Esophagus muscularis mucosa (tissue), 4 donors: ENCODE data around the gene ADCY9. TPM values are rescaled to one million over a fixed set of nuclear protein-coding genes. Genes with fewer than 3 reads are reported as not detected.
A peak's percentile ranks its signal among the peaks of the same experiment; 100 is the strongest.

ENCODE experiments used
- DNase-seq: peaks from one replicate; pipeline ENCODE4 v3.0.0-alpha.2; 2017; ENCODE audit errors: extremely low spot score
- H3K27ac ChIP-seq, 4 donors: fragments of 200-600 bp; sonication (generic); replicated peaks in 1 of 4; 1 replicate in 3 of 4; 2 replicates in 1 of 4; pipeline ENCODE4 v1.5.1; 2016 to 2019; ENCODE audit warnings: mild to moderate bottlenecking in 1 of 4
- H3K27me3 ChIP-seq, 4 donors: fragments of 200-600 bp; sonication (generic); one replicate each; pipeline versions ENCODE4 v1.5.1 to v1.6.0; 2016 to 2019
- H3K36me3 ChIP-seq, 4 donors: fragments of 200-600 bp; sonication (generic); one replicate each; pipeline ENCODE4 v1.5.1; 2016 to 2019
- H3K4me1 ChIP-seq, 4 donors: fragments of 200-600 bp; sonication (generic); one replicate each; pipeline ENCODE4 v1.5.1; 2016 to 2019
- H3K4me3 ChIP-seq, 4 donors: fragments of 200-600 bp; sonication (generic); 1 replicate in 2 of 4; 2 replicates in 2 of 4; pipeline ENCODE4 v1.5.1; 2016 to 2019; ENCODE audit warnings: mild to moderate bottlenecking in 4 of 4, moderate library complexity in 1 of 4
- H3K9me3 ChIP-seq, 4 donors: fragments of 200-600 bp; sonication (generic); 1 replicate in 3 of 4; 2 replicates in 1 of 4; pipeline ENCODE4 v1.5.1; 2016 to 2019
- CTCF ChIP-seq, 3 experiments: fragments of 200-600 bp in 2 of 3; fragments of 450-650 bp in 1 of 3; sonication (generic) in 2 of 3; IDR thresholded peaks; one replicate each; pipeline ENCODE4 v1.5.1; 2017 to 2019; ENCODE audit warnings: antibody characterized with exemption in 3 of 3, mild to moderate bottlenecking in 2 of 3, moderate library complexity in 1 of 3
- EP300 ChIP-seq: sonication (generic); formaldehyde crosslinking; IDR thresholded peaks from one replicate; pipeline ENCODE4 v1.6.1; 2017; ENCODE audit warnings: antibody characterized with exemption
- POLR2A ChIP-seq: fragments of 450-650 bp; IDR thresholded peaks from one replicate; pipeline ENCODE4 v1.6.1; 2017; ENCODE audit warnings: antibody characterized with exemption, moderate library complexity, mild to moderate bottlenecking, low read depth
- POLR2AphosphoS5 ChIP-seq, 2 donors: sonication (generic); formaldehyde crosslinking; IDR thresholded peaks; one replicate each; pipeline ENCODE4 v1.6.1; 2017; ENCODE audit warnings: antibody characterized with exemption in 2 of 2
- WGBS: methylation state at CpG from one replicate; pipeline ENCODE4 v1.1.5; 2018; 5-methylcytosine and 5-hydroxymethylcytosine counted together
- intact Hi-C: fragments of 100-400 bp; cut with DNase I; formaldehyde crosslinking; loops from one replicate; pipeline ENCODE4 v1.15.1; 2023
- total RNA-seq, 4 donors: library from RNA; depleted of rRNA; stranded (reverse); fragments of >200 nt; gene quantifications; one replicate each; pipeline versions ENCODE4 v1.1.0 to v1.2.1, GENCODE V29; 2016

The ADCY9 gene
- total RNA-seq, 4 donors from 2014 or later, result 35.8 to 72.9 (median 55.7) TPM

GRCh38 chr16:4110680-4111079 is 5.6 kb downstream of the ADCY9 start:
- peaks cover 31 to 69% (median 63%) of the 10 kb centered on the region in 4 donors for H3K4me1 ChIP-seq
- no peaks in the 10 kb centered on the region for H3K9me3 ChIP-seq
- H3K27ac ChIP-seq, result no peak overlapping the region
- WGBS, result 87% methylated on average over 14 of the region's 14 CpGs
- no peak for TF ChIP-seq EP300
- no peak for TF ChIP-seq POLR2A
- TF ChIP-seq POLR2AphosphoS5 (IDR thresholded peaks at IDR 0.05), result no peak
- H3K4me3 ChIP-seq, result peak overlapping the region in 1 of 4 donors; percentile 83
- peaks cover 0 to 3% (median 0%) of the 10 kb centered on the region in 4 donors for H3K36me3 ChIP-seq
- intact Hi-C loops, result loop anchor here (10.0 kb wide), 1 partner anchor 56 kb away; no protein-coding TSS in a partner anchor
- DNase-seq, result no peak
- H3K27me3 ChIP-seq, result no peaks in the 10 kb centered on the region

- 96% methylated on average over 13 of the region's 13 CpGs for WGBS
- TF ChIP-seq POLR2AphosphoS5 (IDR thresholded peaks at IDR 0.05) (no peak), EP300 (no peak), POLR2A (no peak), CTCF (IDR thresholded peaks at IDR 0.05) (no peak)
- no peak overlapping the region for H3K4me3 ChIP-seq
These were observed 6.2 kb downstream of the ADCY9 start for GRCh38 chr16:4110065-4110464.

GRCh38 chr16:4109250-4109736 is 6.9 kb downstream of the ADCY9 start:
- intact Hi-C loops, result no loop called here
- H3K27ac ChIP-seq, result no peak overlapping the region

More at GRCh38 chr16:4110065-4110464, 6.2 kb downstream of the ADCY9 start:
- no peaks in the 10 kb centered on the region for H3K9me3 ChIP-seq
- no peaks in the 10 kb centered on the region for H3K27me3 ChIP-seq
- intact Hi-C loops, result loop anchor here (10.0 kb wide), 1 partner anchor 55 kb away; no protein-coding TSS in a partner anchor
- no peak overlapping the region for H3K27ac ChIP-seq
- no peak for DNase-seq
- H3K4me1 ChIP-seq, result peaks cover 28 to 64% (median 58%) of the 10 kb centered on the region in 4 donors
- H3K36me3 ChIP-seq, result peaks cover 0 to 3% (median 0%) of the 10 kb centered on the region in 4 donors

GRCh38 chr16:4106516-4106915 is 9.7 kb downstream of the ADCY9 start:
- no peak for TF ChIP-seq CTCF (IDR thresholded peaks at IDR 0.05)
- TF ChIP-seq EP300, result no peak
- TF ChIP-seq POLR2AphosphoS5 (IDR thresholded peaks at IDR 0.05), result no peak
- no peak for TF ChIP-seq POLR2A
- no peaks in the 10 kb centered on the region for H3K27me3 ChIP-seq
- peaks cover 11 to 32% (median 23%) of the 10 kb centered on the region in 4 donors for H3K4me1 ChIP-seq
- H3K27ac ChIP-seq, result no peak overlapping the region
- WGBS, result 94% methylated on average over 4 of the region's 4 CpGs
- peaks cover 0 to 12% (median 3%) of the 10 kb centered on the region in 4 donors for H3K36me3 ChIP-seq
- no peak overlapping the region for H3K4me3 ChIP-seq
- no peak for DNase-seq
- H3K9me3 ChIP-seq, result no peaks in the 10 kb centered on the region
- intact Hi-C loops, result no loop called here

More at GRCh38 chr16:4109250-4109736, 6.9 kb downstream of the ADCY9 start:
- Histone ChIP-seq H3K9me3 (no peaks in the 10 kb centered on the region), H3K4me3 (no peak overlapping the region), H3K27me3 (no peaks in the 10 kb centered on the region), H3K4me1 (peaks cover 20 to 56% (median 50%) of the 10 kb centered on the region in 4 donors), H3K36me3 (peaks cover 0 to 3% (median 0%) of the 10 kb centered on the region in 4 donors)
- no peak for DNase-seq
- WGBS, result 83% methylated on average over 11 of the region's 11 CpGs
- no peak for TF ChIP-seq EP300
- TF ChIP-seq POLR2A, result no peak
- TF ChIP-seq POLR2AphosphoS5 (IDR thresholded peaks at IDR 0.05), result no peak
- TF ChIP-seq CTCF (IDR thresholded peaks at IDR 0.05), result no peak

- intact Hi-C loops, result no loop called here
These were observed 10.4 kb downstream of the ADCY9 start for GRCh38 chr16:4105848-4106247.

More at GRCh38 chr16:4105848-4106247, 10.4 kb downstream of the ADCY9 start:
- Histone ChIP-seq H3K27me3 (no peaks in the 10 kb centered on the region), H3K36me3 (peaks cover 0 to 12% (median 3%) of the 10 kb centered on the region in 4 donors), H3K9me3 (no peaks in the 10 kb centered on the region), H3K27ac (no peak overlapping the region), H3K4me1 (peaks cover 7 to 31% (median 19%) of the 10 kb centered on the region in 4 donors), H3K4me3 (no peak overlapping the region)
- WGBS, result 98% methylated on average over 5 of the region's 5 CpGs
- no peak for DNase-seq
- no peak for TF ChIP-seq POLR2AphosphoS5 (IDR thresholded peaks at IDR 0.05)
- TF ChIP-seq POLR2A, result no peak
- TF ChIP-seq EP300, result no peak
- no peak for TF ChIP-seq CTCF (IDR thresholded peaks at IDR 0.05)
